Frontal cortex (tissue), 4 donors: Measurements from ENCODE around the gene LGSN. TPM values are rescaled to one million over a fixed set of nuclear protein-coding genes. Genes with fewer than 3 reads are reported as not detected.
"Not testable (repeated sequence)": the region's sequence is repeated elsewhere in the genome, so short reads cannot be mapped to it uniquely, and the experiment has no call there.

Source experiments
- DNase-seq, 2 donors: peaks; one replicate each; pipeline ENCODE4 v3.0.0; 2012; ENCODE audit warnings: low spot score in 2 of 2
- FAIRE-seq: peaks from 2 replicates; lab custom pipeline; 2012; peaks lifted over from hg19 to GRCh38; lab: Jason Lieb, UNC
- total RNA-seq: library from RNA; depleted of rRNA; stranded (reverse); fragments of >200 nt; gene quantifications from one replicate; pipeline ENCODE4 v1.2.3, GENCODE V29; 2014
- donor health status: control.
- donor health status: control.
- donor health status: control.

Gene LGSN
- total RNA-seq, 1 donor from 2014 or later: 0.82 TPM

DNA sequence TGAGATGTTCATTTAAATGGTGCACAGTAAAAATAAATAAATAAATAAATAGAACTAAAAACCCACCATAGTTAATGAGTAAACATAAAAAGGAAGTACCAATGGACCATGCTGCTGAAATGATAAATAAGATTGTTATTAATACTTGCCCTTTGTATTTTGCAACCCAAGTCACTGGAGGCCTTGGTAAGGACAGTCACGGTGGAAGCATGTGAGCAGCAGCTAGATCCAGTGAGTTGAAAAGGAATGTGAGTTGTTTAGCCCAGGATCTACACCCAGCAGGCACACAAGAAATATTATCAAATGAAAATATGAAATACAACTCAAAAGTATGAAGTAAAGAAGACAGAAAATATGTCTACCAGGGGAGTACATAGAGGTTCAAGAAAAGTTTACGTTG lies 6.7 kb downstream of the LGSN start:
- DNase-seq (no peak), FAIRE-seq (no peak)

- FAIRE-seq: no peak
- DNase-seq: peak in 1 of 2 donors; percentile 8
Measured at GRCh38 chr6:63307581-63308246, 12.1 kb downstream of the LGSN start.

- DNase-seq (no peak), FAIRE-seq (no peak)
Measured at GRCh38 chr6:63306420-63306819, 13.4 kb downstream of the LGSN start.

GRCh38 chr6:63305277-63305676 lies 14.5 kb downstream of the LGSN start:
- no peak for FAIRE-seq

DNA sequence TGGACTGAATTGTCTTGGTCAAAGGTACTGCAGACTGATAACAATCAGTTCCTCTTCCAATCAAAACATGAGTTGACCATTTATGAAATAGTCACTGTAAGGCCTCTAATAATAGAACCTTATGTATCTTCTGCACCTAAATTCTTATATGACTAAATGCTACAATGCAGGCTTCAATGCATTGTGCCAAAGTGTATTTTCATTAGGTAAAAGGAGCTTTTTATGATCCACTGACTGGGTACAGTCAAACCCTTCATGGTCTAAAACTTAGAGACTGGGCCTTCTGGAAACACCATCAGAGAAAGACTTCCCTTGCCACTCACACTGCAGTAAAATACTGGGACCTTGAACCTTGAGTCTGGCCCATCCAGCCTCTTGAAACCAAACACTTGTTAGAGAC lies 16.3 kb downstream of the LGSN start:
- DNase-seq: no peak
- no peak for FAIRE-seq

More at GRCh38 chr6:63305277-63305676, 14.5 kb downstream of the LGSN start:
- no peak for DNase-seq

DNA sequence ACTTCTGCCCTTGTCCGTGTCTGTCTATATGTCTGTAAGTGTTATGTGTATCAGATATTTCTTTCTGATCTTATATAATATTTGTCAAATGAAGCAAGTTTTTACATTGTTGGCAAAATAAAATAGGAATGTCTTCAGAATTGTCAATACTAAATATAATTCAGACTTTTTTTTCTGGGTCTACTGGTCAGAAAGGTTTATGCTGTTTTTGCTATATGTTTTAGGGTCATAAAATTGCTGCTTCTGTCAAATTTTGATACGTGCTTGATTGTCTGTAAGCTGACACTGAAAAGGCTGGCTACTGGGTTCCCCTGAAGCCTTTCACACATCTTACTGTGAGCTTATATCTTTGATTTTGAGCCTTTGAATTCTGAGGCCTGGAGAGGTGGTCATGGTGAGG lies 20.1 kb downstream of the LGSN start:
- FAIRE-seq: no peak
- DNase-seq: no peak

DNA sequence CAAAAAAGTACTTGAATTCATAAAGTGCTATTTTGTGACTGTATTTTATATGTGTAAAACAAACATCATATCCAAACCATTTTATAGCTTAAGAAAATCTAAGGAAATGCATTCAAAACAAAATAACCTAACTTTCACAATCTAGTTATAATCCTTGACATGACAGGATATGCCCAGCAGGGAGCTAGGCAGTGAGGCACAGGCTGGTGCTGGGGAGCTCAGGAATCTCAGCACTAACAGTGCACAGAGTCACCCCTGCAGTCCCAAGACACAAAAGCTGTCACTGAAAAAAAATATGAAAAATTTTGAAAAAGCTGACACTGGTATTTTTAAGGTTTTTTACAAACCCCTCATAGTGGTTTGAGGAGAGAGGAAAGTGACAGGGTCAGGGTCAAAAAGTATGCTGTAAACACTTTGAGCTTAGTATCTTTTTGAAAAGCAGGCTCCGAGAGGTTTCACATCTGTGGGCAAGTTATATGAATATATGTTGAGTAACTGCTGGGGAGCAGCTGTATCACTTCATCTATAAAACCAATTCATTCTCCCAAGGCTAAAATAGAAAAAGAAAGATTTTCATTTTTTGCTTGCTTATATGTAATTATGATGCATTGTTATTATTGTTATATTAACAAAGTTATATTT lies 24.1 kb downstream of the LGSN start:
- FAIRE-seq (no peak), DNase-seq (no peak)

DNA sequence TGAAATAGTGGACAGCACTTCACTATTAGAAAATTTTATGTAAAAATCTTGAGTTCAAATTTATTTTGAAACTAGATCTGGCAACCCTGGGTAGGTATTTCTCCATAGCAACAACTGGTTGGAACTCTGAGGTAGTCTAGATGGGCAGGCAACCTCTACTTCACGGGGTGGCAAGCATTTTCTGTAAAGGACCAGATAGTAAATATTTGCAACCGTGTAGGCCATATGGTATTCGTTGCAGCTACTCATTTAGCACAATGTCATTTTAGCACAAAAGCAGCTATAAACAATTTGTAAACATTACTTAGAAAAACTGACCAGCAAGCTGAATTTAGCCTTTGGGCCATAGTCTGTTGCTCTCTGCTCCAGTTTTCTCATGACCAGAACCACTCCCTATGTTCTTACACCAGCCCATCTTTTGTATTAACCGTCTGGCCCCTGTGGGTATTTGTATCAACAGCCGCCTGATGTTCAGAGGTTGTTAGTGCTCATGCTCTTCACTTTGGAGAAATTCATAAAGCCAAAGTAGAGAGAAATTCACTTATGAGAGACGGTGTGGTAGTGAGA lies 29.2 kb downstream of the LGSN start:
- DNase-seq (no peak), FAIRE-seq (no peak)

GRCh38 chr6:63289269-63289872 lies 30.4 kb downstream of the LGSN start:
- FAIRE-seq: no peak

GRCh38 chr6:63280639-63281180 lies 39.1 kb downstream of the LGSN start:
- DNase-seq (no peak), FAIRE-seq (no peak)

More at GRCh38 chr6:63289269-63289872, 30.4 kb downstream of the LGSN start:
- no peak for DNase-seq

GRCh38 chr6:63278916-63279315 lies 40.9 kb downstream of the LGSN start:
- FAIRE-seq (no peak), DNase-seq (no peak)

DNA sequence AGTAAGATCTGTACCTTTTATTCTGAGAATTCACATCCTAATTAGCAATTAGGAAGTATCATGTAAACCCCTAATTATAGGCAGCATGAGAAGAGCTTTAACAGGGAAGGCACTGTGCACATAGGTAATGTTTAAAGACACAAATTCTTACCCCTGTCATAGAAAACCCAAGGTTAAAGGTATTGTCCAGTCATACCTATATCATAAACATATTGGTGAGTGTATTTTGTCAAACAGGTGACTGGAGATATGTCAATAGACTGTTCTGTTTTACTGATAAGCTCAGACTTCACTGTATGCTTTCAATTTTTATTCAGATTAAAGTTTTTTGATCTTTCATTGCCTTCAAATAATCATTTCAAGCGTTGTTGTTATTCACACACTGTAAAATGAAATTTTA lies 43.8 kb downstream of the LGSN start:
- DNase-seq (no peak), FAIRE-seq (no peak)

- FAIRE-seq, DNase-seq: not testable (repeated sequence)
Measured at GRCh38 chr6:63274795-63275430, 44.9 kb downstream of the LGSN start.

DNA sequence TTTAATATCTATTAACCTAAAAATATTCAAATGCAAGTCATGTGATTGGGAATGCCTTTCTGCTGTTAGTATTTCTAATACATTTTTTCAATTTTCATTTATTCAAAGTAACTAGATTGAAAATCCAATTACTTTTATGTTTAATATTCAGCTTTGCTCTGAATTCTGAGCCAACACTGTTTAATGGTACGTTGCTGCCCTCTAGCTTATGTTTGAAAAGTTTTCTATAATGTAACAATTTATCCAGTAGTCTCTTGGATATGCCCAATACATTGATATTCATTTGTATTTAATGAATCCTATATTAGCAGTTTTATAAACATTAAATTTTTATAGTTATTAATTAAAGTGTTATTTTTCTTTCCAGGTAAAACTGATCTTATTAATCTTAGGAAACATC lies 47.4 kb downstream of the LGSN start:
- peak in 1 of 2 donors; percentile 32 for DNase-seq
- peak; percentile 92 for FAIRE-seq

DNA sequence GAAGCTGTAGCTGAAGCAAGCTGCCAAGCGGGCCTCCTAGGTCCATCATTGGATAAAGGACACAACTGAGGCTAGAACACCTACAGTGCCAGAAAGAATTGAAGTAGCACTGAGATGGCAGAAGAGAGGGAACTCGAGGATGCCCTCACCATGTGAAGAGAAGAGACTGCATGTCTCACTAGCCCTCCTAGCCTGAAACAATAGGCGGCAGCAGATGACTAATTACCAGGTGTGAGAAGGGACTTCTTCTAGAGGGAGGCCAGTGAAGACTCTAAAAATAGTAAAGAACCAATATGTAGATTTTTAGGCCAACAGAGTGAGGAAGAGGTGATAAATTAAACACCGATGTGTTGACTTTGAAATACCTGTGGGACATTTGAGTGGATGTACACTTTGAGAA lies 50.3 kb downstream of the LGSN start:
- no peak for DNase-seq
- FAIRE-seq: no peak

DNA sequence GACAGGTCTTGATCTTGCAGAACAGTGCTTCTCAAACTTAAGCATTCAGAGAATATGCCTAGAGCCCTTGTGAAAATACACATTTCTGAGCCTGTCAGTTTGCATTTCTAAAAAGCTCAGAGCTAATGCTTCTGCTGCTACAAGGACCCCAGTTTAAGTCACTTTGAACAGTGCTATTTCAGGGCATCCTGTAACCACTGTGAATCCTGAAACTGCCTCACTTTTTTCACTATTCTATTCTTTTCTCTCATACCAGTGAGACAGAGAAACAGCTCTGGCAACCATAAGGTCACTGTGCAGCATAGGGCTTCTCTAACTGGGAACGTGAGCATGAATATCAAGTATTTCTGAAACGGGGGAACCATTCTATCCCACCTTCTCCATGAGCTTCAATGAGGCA lies 51.2 kb downstream of the LGSN start:
- FAIRE-seq (no peak), DNase-seq (no peak)

DNA sequence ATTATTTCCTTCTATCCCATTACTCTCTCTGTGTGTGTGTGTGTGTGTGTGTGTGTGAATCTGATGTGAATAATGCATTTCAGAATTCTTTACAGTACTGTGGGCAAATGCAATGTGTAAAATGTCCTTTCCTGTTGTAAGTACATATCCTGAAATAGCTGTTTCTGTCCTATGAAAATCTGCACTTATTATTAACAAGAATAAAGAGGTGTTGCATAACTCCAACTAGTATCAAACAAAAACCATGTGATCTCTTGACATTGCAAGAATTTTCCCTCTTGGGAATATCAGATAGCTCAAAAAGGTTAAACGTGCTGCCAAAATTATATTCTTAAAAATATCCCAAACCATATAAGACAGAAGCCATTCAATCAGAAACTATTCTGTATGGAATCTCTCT lies 52.0 kb downstream of the LGSN start:
- no peak for FAIRE-seq
- DNase-seq: no peak

GRCh38 chr6:63267046-63267445 lies 52.7 kb downstream of the LGSN start:
- no peak for DNase-seq
- FAIRE-seq: no peak

DNA sequence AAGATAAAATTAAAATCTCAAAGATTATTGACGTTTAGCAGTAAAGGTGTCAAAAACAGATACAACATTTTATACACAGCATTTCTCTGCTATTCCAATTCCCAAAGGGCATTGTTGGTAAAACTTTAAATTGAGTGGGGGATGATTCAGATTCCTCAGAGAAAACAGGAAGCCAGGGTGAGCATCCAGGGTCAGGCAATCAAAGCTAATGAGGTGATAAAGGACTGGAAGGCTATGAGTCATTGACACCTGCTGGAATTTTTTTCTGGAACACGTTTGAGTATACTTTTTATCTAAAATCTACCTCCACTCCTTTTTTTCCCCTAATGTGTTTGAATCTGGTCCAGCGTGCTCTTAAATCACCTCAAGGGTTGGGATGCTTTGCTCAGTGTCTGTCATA lies 56.3 kb downstream of the LGSN start:
- FAIRE-seq: no peak
- DNase-seq: no peak

DNA sequence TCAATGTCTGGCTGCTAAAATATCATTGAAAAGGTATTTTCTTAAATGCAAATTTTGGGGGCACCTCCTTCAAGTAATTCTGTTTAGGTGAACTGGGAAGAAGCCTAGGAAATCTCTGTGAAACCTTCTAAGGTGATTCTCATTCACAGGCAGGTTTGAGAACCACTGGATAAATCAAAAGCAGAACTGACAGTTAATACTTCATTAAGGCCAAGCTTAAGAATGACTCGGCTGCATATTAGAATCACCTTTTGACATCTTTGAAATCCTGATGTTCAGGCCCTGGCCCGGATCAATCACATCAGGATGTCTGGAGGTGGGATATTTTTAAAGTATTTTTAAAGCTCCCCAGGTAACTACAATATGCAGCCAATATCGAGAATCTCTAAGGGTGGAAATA lies 58.0 kb downstream of the LGSN start:
- DNase-seq: no peak
- no peak for FAIRE-seq
